ENCODE results near the gene PCSK2.

The PCSK2 gene

GRCh38 chr20:17507531-17507930, 280.7 kb downstream of the PCSK2 start:
- TF ChIP-seq CTCF (IDR thresholded peaks at IDR 0.05; ENCODE audit: insufficient read depth, low read depth, low read length, missing control alignments): no peak
- no peak overlapping the region for H3K4me3 ChIP-seq (ENCODE audit: low read length)
- no peak for DNase-seq (ENCODE audit: low read depth)

DNA sequence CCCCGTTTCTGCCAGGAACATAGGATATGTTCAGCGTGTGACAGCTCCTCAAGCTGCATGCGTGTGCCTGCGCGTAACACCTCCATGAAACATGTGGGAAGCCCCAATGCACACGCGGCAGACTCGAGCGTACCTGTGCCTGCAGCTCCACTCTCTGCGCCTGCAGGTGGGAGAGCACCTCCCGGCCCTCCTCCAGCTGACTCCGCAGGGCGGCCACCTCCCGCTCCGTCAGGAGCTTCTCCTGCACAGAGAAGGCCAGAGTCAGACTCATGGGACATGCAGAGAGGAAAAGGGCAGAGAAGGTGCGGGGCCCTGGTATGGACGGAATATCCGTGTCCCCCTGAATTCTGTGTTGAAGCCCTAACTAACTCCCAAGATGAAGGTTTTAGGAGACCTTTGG, 281.9 kb downstream of the PCSK2 start:
- no peak for DNase-seq (ENCODE audit: low read depth)
- no peak for TF ChIP-seq CTCF (IDR thresholded peaks at IDR 0.05; ENCODE audit: insufficient read depth, low read depth, low read length, missing control alignments)
- H3K4me3 ChIP-seq (ENCODE audit: low read length): no peak overlapping the region

DNA sequence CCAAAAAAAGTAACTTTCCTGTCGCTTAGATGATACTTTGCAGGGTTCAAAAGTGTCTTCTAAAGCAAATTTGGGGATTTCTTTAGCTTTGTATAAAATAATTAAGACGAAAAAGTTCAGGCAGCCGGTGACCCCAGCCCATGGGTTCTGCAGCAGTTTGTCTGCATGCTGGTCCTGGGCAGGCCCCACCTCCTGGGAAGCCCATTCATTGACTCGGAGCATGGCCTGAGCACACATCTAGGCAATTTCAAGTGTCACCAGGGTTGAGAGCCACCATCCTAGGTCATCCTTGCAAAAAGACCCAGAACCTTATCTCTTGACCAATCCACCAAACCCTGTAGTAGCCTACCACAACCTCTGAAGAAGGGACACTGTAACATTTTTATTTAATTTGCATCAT, 283.7 kb downstream of the PCSK2 start:
- DNase-seq (ENCODE audit: low read depth): no peak
- no peak for TF ChIP-seq CTCF (IDR thresholded peaks at IDR 0.05; ENCODE audit: insufficient read depth, low read depth, low read length, missing control alignments)
- H3K4me3 ChIP-seq (ENCODE audit: low read length): no peak overlapping the region

DNA sequence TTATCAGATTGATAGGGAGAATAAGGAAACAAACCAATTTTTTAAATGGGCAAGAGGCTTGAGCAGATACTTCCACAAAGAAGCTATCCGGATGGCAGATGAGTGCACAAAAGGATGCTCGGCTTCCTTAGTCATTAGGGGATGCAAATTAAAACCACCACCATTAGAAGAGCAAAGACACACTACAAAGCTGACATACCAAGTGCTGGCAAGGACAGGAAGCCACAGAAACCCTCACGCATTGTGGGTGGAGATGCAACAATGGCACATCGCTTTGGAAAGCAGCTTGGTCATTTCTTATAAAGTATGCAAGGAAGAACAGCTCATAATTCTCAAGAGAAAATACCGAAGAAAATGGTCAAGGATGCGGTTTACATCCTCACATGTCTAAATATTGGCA, 284.6 kb downstream of the PCSK2 start:
- TF ChIP-seq CTCF (IDR thresholded peaks at IDR 0.05; ENCODE audit: insufficient read depth, low read depth, low read length, missing control alignments): no peak
- DNase-seq (ENCODE audit: low read depth): no peak
- H3K4me3 ChIP-seq (ENCODE audit: low read length): no peak overlapping the region

DNA sequence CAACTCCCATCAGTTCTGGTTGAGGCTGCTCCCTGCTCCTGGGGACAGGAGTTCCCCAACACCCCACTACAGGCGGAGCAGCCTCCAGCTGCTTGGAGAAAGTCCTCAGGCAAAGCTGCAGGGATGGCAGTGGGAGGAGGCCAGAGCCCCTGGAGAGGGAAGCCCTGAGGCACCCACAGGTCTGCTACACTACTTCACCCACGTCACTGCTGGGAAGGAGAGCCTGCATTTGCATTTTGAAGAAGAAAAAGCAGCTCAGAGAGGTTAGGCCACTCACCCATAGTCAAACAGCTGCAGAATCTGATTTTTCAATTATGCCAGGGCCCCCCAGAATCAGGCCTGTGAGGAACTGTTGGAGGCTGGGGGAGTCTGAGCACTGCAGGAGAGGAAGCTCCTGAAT, 287.1 kb downstream of the PCSK2 start:
- no peak for DNase-seq (ENCODE audit: low read depth)
- no peak overlapping the region for H3K4me3 ChIP-seq (ENCODE audit: low read length)
- no peak for TF ChIP-seq CTCF (IDR thresholded peaks at IDR 0.05; ENCODE audit: insufficient read depth, low read depth, low read length, missing control alignments)

DNA sequence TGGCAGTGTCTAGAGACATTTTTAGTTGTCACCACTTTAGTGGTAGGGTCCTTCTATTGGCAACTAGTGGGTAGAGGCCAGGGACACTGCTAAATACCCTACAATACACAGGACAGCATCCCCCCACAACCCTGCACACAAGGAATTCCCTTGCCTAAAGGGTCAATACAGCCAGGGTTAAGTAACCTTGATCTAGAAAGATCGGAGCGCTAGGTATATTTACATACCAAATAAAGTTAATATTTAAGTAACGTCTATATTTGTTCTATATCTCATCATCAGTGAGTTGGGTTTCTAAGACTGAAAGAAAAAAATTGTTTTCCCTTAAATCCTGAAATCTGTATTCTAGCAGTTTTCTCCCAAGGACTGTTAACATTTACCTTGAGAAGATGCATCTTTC, 288.2 kb downstream of the PCSK2 start:
- no peak for TF ChIP-seq CTCF (IDR thresholded peaks at IDR 0.05; ENCODE audit: insufficient read depth, low read depth, low read length, missing control alignments)
- H3K4me3 ChIP-seq (ENCODE audit: low read length): no peak overlapping the region
- DNase-seq (ENCODE audit: low read depth): no peak

DNA sequence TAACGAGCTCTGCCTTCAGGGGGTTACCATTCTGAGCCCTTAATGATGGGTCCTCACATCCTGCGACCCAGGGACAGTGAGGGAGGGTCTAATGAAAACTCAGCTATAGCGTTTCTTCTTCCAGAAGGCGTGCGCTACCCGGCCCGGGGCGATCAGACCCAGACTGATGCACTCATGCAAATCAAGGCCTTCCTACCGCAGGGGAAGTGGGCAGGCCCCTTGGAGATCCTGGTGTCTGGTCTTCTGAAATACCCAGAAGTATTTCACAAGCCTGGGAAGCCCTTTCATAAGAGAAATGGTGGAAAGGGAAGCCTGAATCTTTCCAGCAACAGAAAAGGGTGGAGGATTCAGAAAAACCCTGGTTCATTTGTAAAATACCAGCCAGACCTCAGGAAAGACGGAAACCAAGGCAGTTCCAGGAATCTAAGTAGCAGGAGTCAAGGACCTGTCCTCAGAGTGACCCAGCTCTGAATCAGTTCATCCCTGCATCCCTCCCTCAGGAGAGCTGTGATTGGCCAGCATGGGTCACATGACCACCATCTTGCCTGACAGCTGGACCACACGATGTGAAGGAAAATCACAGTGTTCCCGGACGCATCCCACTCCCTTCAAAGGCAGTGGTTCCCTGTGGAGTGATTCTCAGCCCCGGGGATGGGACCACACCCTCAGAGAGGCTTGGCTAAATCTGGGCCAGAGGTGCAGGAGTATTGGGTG, 291.7 kb downstream of the PCSK2 start:
- no peak for TF ChIP-seq CTCF (IDR thresholded peaks at IDR 0.05; ENCODE audit: insufficient read depth, low read depth, low read length, missing control alignments)
- H3K4me3 ChIP-seq (ENCODE audit: low read length): no peak overlapping the region
- no peak for DNase-seq (ENCODE audit: low read depth)
